SU-DHL-6 (cell line): ENCODE results near the gene KRTAP10-8.

Experiments
- H2AFZ ChIP-seq: fragments of 200-600 bp; sonication (generic); 2 replicates; pipeline ENCODE4 v1.6.1; 2014; ENCODE audit warnings: low read depth, mild to moderate bottlenecking, moderate library complexity, mixed read lengths, antibody characterized with exemption, low read length; ENCODE audit not compliant: severe bottlenecking
- H3F3A ChIP-seq: fragments of 200-600 bp; shearing (Covaris generic); 2 replicates; pipeline ENCODE4 v1.6.0; 2016; ENCODE audit warnings: antibody characterized with exemption, mild to moderate bottlenecking; ENCODE audit not compliant: insufficient read depth
- H3K27ac ChIP-seq: fragments of 200-600 bp; sonication (generic); 2 replicates; pipeline ENCODE4 v1.5.1; 2016; ENCODE audit warnings: low read depth, mild to moderate bottlenecking, low read length, moderate library complexity, mixed read lengths
- H3K27me3 ChIP-seq: fragments of 200-600 bp; sonication (generic), shearing (Covaris generic); 2 replicates; pipeline ENCODE4 v1.6.0; 2014; ENCODE audit warnings: mild to moderate bottlenecking, low read length
- H3K36me3 ChIP-seq: fragments of 200-600 bp; sonication (generic); 2 replicates; pipeline ENCODE4 v1.6.1; 2014; ENCODE audit warnings: mild to moderate bottlenecking, low read length, mixed read lengths
- H3K4me2 ChIP-seq: fragments of 300-600, 200-600 bp; shearing (Covaris generic), sonication (generic); 2 replicates; pipeline ENCODE4 v1.6.0; 2014; ENCODE audit warnings: low read length, low read depth, mild to moderate bottlenecking; ENCODE audit not compliant: poor library complexity, severe bottlenecking
- H3K4me3 ChIP-seq: fragments of 200-600 bp; sonication (generic); 2 replicates; pipeline ENCODE4 v1.5.1; 2014; ENCODE audit warnings: antibody characterized with exemption, low read length, mild to moderate bottlenecking, mixed read lengths; ENCODE audit not compliant: insufficient read depth, poor library complexity, severe bottlenecking
- H3K79me2 ChIP-seq: fragments of 200-600 bp; sonication (generic); 2 replicates; pipeline ENCODE4 v1.6.1; 2014; ENCODE audit warnings: mild to moderate bottlenecking, low read length, moderate library complexity; ENCODE audit not compliant: insufficient read depth
- H3K9ac ChIP-seq: fragments of 200-600 bp; sonication (generic); 2 replicates; pipeline ENCODE4 v1.7.0; 2014; ENCODE audit warnings: mild to moderate bottlenecking, low read length
- H3K9me2 ChIP-seq: fragments of 200-600 bp; sonication (generic); replicated peaks from 2 replicates; pipeline ENCODE4 v1.6.1; 2014; ENCODE audit warnings: low read length; ENCODE audit not compliant: insufficient read depth
- H3K9me3 ChIP-seq: fragments of 200-600 bp; sonication (generic); 2 replicates; pipeline ENCODE4 v1.6.1; 2014; ENCODE audit warnings: low read length, mixed read lengths; ENCODE audit not compliant: insufficient read depth
- H4K20me1 ChIP-seq: fragments of 200-600 bp; sonication (generic); 2 replicates; pipeline ENCODE4 v1.6.1; 2014; ENCODE audit warnings: low read depth, mild to moderate bottlenecking, antibody characterized with exemption, low read length, moderate library complexity, mixed read lengths
- EZH2phosphoT487 ChIP-seq: fragments of 200-600 bp; sonication (generic), shearing (Covaris generic); conservative IDR thresholded peaks from 2 replicates; pipeline ENCODE4 v1.6.1; 2018; ENCODE audit warnings: mild to moderate bottlenecking, antibody characterized with exemption, low read length, moderate library complexity, mixed read lengths
- TF ChIP-seq, protein P1 (sequence below): fragments of 200-600 bp; sonication (generic); IDR thresholded peaks from one replicate; pipeline ENCODE4 v1.5.1; 2017; ENCODE audit warnings: antibody characterized with exemption, mild to moderate bottlenecking, low read length, moderate library complexity; ENCODE audit not compliant: insufficient read depth, poor library complexity, severe bottlenecking

Gene KRTAP10-8

GRCh38 chr21:44601596-44602462, 10.1 kb upstream of the KRTAP10-8 start:
- Histone ChIP-seq H3K27ac (no peak overlapping the region), H3K9me3 (no peaks in the 10 kb centered on the region), H3K4me3 (no peak overlapping the region), H3K4me2 (no peak overlapping the region), H2AFZ (no peak overlapping the region), H3K36me3 (no peaks in the 10 kb centered on the region), H3K27me3 (no peaks in the 10 kb centered on the region), H3K9ac (no peak overlapping the region), H3K79me2 (no peaks in the 10 kb centered on the region), H4K20me1 (no peaks in the 10 kb centered on the region), H3K9me2 (no peaks in the 10 kb centered on the region), H3F3A (no peaks in the 10 kb centered on the region)
- TF ChIP-seq EZH2phosphoT487 = no peak
- TF ChIP-seq, protein P1, sequence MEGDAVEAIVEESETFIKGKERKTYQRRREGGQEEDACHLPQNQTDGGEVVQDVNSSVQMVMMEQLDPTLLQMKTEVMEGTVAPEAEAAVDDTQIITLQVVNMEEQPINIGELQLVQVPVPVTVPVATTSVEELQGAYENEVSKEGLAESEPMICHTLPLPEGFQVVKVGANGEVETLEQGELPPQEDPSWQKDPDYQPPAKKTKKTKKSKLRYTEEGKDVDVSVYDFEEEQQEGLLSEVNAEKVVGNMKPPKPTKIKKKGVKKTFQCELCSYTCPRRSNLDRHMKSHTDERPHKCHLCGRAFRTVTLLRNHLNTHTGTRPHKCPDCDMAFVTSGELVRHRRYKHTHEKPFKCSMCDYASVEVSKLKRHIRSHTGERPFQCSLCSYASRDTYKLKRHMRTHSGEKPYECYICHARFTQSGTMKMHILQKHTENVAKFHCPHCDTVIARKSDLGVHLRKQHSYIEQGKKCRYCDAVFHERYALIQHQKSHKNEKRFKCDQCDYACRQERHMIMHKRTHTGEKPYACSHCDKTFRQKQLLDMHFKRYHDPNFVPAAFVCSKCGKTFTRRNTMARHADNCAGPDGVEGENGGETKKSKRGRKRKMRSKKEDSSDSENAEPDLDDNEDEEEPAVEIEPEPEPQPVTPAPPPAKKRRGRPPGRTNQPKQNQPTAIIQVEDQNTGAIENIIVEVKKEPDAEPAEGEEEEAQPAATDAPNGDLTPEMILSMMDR = no peak

GRCh38 chr21:44602463-44602850, 9.4 kb upstream of the KRTAP10-8 start:
- Histone ChIP-seq H3K4me2 (no peak overlapping the region), H3K27me3 (no peaks in the 10 kb centered on the region), H3K36me3 (no peaks in the 10 kb centered on the region), H3K9ac (no peak overlapping the region), H3K9me2 (no peaks in the 10 kb centered on the region), H2AFZ (no peak overlapping the region), H3K9me3 (no peaks in the 10 kb centered on the region), H3K79me2 (no peaks in the 10 kb centered on the region), H3K27ac (no peak overlapping the region), H3F3A (no peaks in the 10 kb centered on the region), H3K4me3 (no peak overlapping the region), H4K20me1 (no peaks in the 10 kb centered on the region)
- TF ChIP-seq, protein P1 = no peak
- TF ChIP-seq EZH2phosphoT487 = no peak

- H3K36me3 ChIP-seq = no peaks in the 10 kb centered on the region
- no peaks in the 10 kb centered on the region for H3F3A ChIP-seq
- H3K4me3 ChIP-seq = no peak overlapping the region
- no peak overlapping the region for H2AFZ ChIP-seq
- TF ChIP-seq, protein P1 = no peak
- TF ChIP-seq EZH2phosphoT487 = no peak
- no peaks in the 10 kb centered on the region for H3K9me3 ChIP-seq
- no peaks in the 10 kb centered on the region for H4K20me1 ChIP-seq
- no peak overlapping the region for H3K9ac ChIP-seq
- no peaks in the 10 kb centered on the region for H3K9me2 ChIP-seq
- no peaks in the 10 kb centered on the region for H3K27me3 ChIP-seq
- no peak overlapping the region for H3K4me2 ChIP-seq
- H3K79me2 ChIP-seq = no peaks in the 10 kb centered on the region
- H3K27ac ChIP-seq = no peak overlapping the region
Observed at GRCh38 chr21:44603109-44603875, 8.6 kb upstream of the KRTAP10-8 start.
